GM21381 (cell line): Measurements from ENCODE around the gene GPR65.
"Not testable (repeated sequence)": the region's sequence is repeated elsewhere in the genome, so short reads cannot be mapped to it uniquely, and the experiment has no call there.

Source experiments
- ATAC-seq: cut with Tn5 transposase; IDR thresholded peaks from one replicate; pipeline ENCODE4 v1.9.1; 2021; ENCODE audit warnings: mild to moderate bottlenecking, moderate library complexity; ENCODE audit not compliant: unreplicated experiment

Gene GPR65

GRCh38 chr14:88003425-88003824 is 1.5 kb upstream of the GPR65 start:
- no peak for ATAC-seq

- ATAC-seq = no peak
These were observed 364 bp upstream of the GPR65 start for GRCh38 chr14:88004506-88005036.

DNA sequence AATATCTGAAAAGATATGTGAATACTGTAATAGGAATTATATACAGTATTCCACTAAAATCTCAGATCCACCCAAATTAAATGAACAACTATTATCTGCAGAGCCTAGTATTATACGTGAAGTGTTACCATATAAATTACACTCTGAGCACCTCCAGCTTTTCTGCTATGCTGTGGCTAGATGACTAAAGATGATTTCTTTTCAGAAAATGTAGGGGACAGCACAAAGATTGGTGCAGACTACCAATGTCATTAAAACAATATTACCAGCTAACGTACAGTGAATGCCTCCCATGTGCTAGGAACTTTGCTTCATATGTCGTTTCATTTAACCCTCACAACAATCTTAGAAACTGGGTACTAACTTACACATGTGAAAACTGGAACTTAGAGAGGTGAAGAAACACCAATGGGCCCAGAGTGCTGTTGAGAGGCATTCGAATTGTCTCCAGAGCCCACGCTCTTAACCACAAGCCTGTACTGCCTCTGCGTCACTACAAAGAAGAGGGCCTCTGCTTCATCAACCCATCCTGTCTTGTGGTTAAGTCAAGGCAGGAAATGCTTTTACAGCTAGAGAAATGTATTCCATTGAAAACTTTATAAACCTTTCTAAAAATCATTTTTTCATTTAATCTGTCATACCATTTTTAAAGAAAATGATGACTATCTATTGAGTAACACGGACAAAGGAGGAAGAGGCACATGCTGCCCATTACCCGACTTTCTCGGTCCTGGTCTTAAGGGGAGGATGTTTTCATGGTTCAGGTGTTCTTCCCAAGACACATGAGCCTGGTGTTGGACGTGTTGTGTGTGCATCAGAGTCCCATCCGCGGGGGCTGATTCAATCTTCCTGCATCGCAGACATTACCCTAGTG is 1.3 kb downstream of the GPR65 start:
- peak; percentile 93 for ATAC-seq

DNA sequence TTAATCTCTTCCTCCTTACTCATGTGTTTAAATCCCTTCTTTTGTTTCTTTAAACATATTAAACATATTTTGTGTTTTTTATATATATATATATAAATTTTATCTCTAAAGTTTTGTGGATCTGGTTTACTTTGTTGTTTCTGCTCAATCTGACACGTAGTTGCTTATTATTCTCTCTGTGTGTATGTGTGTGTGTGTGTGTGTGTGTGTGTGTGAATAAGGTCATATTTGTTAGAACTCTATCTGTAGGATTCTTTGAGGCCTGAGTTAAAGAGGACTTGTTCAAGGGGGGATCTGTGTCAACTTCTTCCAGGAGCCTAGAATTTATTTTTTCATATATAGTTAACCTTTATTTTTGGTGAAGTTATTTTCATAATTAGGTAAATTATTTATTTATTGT is 2.7 kb downstream of the GPR65 start:
- ATAC-seq = no peak

- ATAC-seq = no peak
These were observed 3.3 kb downstream of the GPR65 start for GRCh38 chr14:88008039-88008742.

DNA sequence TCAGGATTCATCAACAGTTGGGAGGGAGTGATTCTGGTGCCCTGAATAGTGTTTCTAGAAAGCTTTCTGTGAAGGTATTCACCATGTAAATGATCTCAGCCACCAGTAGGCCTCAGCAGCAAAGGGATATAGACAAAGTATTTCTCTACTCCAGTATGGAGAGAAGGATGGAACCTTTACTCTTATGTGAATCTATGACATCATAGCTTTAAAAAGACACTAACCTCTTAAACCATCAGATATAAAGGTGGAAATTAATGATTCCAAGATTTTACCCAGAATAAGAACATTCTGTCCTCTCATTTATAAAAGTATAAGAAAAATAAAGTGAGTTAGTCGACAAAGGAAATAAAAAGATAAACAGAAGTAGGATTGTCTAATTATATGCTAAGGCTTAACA is 4.6 kb downstream of the GPR65 start:
- no peak for ATAC-seq

DNA sequence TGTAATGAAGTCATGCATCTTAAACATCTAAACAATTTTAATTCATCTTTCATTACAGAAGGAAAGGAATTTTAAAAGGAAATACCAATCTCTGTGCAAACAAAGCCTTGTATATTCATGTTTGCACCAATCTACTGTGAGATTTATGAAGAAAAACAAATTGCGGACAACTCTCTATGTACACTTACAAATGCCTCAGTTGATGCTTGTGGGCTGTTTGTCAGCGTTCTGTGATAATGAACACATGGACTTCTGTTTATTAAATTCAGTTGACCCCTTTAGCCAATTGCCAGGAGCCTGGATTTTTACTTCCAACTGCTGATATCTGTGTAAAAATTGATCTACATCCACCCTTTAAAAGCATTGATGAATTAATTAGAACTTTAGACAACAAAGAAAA is 5.4 kb downstream of the GPR65 start:
- ATAC-seq = no peak

DNA sequence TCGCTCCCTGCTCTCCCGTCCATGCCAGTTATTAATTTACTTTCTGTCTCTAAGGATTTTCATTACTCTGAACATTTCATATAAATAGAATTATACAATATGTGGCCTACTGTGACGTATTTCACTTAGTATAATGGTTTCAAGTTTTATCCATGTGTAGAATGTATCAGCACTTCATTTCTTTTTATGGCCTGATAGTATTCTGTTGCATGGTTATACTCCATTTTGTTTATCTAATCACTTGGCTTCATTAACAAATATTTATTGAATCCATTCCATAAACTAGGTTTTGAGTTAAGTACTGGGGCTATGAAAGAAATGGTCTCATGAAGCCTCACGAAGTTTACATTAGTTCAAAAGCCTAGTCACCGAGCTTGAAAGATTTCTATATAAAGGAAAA is 7.6 kb downstream of the GPR65 start:
- ATAC-seq = no peak

- ATAC-seq = peak; percentile 81
These were observed 8.9 kb downstream of the GPR65 start for GRCh38 chr14:88013750-88014349.

GRCh38 chr14:88016768-88017167 is 11.8 kb downstream of the GPR65 start:
- no peak for ATAC-seq

GRCh38 chr14:88017535-88017934 is 12.6 kb downstream of the GPR65 start:
- ATAC-seq = no peak

- no peak for ATAC-seq
These were observed 18.8 kb downstream of the GPR65 start for GRCh38 chr14:88023658-88024187.

- ATAC-seq = not testable (repeated sequence)
These were observed 19.5 kb downstream of the GPR65 start for GRCh38 chr14:88024252-88025086.

- ATAC-seq = no peak
These were observed 20.4 kb downstream of the GPR65 start for GRCh38 chr14:88025313-88025712.

DNA sequence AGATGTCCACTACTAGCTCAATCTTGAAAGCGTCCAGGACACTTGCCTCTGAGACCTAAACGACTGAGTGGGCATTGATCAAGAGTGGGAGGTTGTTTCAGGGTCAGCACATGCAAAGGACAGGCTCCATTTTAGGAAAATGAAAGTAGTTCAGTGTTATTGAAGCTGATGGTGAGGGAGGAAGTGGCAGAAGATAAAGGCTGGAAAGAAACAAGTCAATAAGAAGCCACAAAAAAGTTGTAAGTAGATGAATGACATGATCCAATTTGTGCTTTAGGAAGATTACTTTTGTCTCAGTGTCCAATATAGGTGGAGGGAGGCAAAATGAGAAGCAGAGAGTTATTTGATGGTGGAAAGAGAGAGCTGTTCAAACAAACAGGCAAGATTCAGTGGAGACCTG is 22.0 kb downstream of the GPR65 start:
- peak; percentile 44 for ATAC-seq

DNA sequence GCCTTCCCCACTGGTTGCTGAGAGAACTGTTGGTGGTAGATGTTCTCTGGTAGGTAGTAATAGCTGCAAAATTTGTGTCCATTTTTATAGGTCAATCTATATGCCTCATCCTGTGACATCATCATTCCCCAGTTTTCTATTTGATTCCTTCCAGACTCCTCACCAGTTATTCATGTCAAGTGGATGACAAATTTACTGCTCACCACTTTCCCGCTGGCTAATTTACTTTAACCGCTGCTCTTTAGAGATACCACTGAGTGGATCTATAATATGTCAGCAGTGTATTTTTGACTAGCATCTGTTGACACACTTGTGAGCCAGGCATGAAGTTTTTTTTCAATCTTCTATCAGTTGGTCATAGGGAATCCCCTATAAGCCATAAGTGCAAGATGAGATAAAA is 24.6 kb downstream of the GPR65 start:
- no peak for ATAC-seq

GRCh38 chr14:88030079-88030478 is 25.1 kb downstream of the GPR65 start:
- no peak for ATAC-seq

DNA sequence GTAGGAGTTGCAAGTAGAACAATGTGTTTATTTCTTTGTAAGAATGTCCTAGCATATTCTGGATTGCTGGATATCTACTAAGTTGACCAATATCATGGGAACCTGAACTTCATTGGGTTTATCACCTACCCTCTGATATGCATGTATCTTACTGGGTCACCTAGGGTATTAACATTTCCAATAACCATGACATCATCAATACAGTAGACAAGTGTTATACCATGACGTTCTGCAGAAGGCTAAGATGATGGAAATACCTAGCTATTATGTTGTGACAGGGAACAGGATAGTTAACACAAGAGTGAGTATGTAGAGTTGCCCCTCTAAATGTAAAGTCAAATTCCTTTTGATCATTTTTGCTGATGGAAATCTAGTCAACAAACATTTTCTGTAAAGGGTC is 26.0 kb downstream of the GPR65 start:
- ATAC-seq = no peak

DNA sequence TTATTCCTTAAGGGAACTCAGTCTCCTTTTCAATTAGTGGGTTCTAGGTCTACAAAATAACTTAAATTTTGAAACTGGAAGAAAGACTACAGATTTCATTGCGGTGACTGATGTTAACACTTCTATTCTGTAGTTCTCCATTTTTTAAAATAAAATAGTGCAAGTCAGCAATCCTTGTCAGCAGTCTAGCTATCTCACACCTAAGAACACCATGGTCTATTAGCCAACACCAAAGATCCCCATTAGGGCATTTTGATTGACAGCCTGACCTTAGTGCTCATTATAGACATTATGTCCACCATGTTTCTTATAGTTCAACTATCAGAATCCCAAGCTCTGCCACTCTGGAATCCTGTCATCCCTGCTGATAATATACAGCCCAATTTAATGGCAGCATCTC is 27.4 kb downstream of the GPR65 start:
- ATAC-seq = no peak

DNA sequence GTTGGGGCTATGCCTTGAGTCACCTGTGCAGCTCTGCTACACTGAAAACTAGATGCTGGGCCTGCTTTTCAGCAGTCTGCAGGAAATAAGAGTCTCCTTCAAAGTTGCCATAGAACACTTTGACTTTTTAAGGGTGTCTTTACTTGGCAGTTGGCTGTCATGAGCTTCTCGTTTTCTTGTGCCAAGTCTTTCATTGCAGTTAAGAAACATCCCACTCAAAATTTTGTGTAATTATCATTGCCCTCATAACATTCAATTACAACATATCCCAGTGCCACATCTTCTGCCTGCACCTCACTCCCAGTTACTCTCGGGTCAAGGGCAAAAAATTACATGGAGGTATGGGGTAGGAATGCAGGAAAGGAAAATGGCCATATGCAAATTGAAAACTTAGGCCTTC is 29.1 kb downstream of the GPR65 start:
- ATAC-seq = no peak

DNA sequence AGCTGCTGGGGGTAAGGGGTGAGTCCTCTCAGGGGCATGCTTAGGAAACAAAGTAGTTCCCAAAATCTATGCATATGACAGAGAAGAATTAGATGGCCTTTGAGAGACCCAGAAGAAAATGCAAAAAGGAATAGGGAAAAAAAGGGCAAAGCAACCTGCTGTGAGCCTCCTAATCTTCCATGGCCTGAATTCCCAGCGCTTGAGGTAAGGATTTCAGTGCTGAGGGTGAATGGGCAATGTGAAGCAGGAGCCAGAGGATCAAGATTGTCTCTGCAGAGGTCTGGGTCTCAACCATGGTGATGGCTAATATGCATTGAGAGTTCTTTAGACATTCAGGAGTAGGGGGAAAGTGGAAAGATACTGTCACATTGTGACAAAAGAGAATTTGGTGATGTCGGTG is 31.5 kb downstream of the GPR65 start:
- no peak for ATAC-seq
